ENCODE results near the gene KLHDC7B. TPM values are rescaled to one million over a fixed set of nuclear protein-coding genes. Genes with fewer than 3 reads are reported as not detected.

KLHDC7B gene
- polyA plus RNA-seq, 6 donors from 2014 or later = 1.5 to 5.8 (median 4.4) TPM

- Mint-ChIP-seq H3K27ac (peak overlapping the region in 2 of 6 donors; percentile 24 to 82), H3K27me3 (peaks cover 7 to 26% (median 13%) of the 10 kb centered on the region in 3 donors), H3K36me3 (peaks cover 12 to 15% of the 10 kb centered on the region in 2 donors), H3K4me1 (peaks cover 0 to 5% (median 0%) of the 10 kb centered on the region in 3 donors), H3K9me3 (peaks cover 0 to 3% (median 0%) of the 10 kb centered on the region in 7 donors), H3K4me3 (no peak overlapping the region)
- DNase-seq = no peak
- no peak for ATAC-seq (ENCODE audit: low read depth in 2 of 2)
These were observed 49.5 kb downstream of the KLHDC7B start for GRCh38 chr22:50595189-50595588.

- no peak for DNase-seq
- no peak for ATAC-seq (ENCODE audit: low read depth in 2 of 2)
- peaks cover 11 to 12% of the 10 kb centered on the region in 2 donors for H3K36me3 Mint-ChIP-seq
- H3K4me1 Mint-ChIP-seq = peaks cover 6 to 12% (median 7%) of the 10 kb centered on the region in 3 donors
- H3K9me3 Mint-ChIP-seq = peaks cover 0 to 4% (median 0%) of the 10 kb centered on the region in 7 donors
- no peak overlapping the region for H3K27ac Mint-ChIP-seq
- no peak overlapping the region for H3K4me3 Mint-ChIP-seq
- peaks cover 13 to 34% (median 21%) of the 10 kb centered on the region in 3 donors for H3K27me3 Mint-ChIP-seq
These were observed 51.4 kb downstream of the KLHDC7B start for GRCh38 chr22:50597097-50597496.

- Mint-ChIP-seq H3K27ac (peak overlapping the region in 3 of 6 donors; percentile 36 to 90 (median 42)), H3K27me3 (peaks cover 22 to 54% (median 38%) of the 10 kb centered on the region in 3 donors), H3K4me1 (peaks cover 8 to 18% (median 10%) of the 10 kb centered on the region in 3 donors), H3K9me3 (peaks cover 0 to 4% (median 0%) of the 10 kb centered on the region in 7 donors), H3K4me3 (peak overlapping the region; percentile 12 to 80 (median 58)), H3K36me3 (peaks cover 11 to 12% of the 10 kb centered on the region in 2 donors)
- ATAC-seq (ENCODE audit: low read depth in 2 of 2) (peak; percentile 86 to 87), DNase-seq (peak; percentile 61)
These were observed 54.2 kb downstream of the KLHDC7B start for GRCh38 chr22:50599816-50600455.

DNA sequence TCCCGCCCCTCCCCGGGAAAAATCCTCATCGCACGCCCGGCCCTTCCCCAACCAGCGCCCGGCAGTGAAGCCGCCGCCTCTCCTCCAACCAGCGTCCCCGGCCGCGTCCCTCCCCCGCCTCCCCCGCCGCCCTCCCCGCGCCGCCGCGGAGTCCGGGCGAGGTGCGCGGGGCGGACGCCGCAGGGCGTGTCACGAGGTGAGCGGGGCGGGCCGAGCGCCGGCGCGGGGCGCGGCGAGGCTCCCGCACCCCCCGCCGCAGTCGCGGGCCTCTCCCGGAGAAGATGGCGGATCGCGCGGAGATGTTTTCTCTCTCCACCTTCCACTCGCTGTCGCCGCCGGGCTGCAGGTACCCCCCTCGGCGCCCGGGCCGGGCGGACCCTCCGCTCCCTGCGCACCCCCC is 54.8 kb downstream of the KLHDC7B start, which contains the start of gene MAPK8IP2:
Gene MAPK8IP2 (plus strand): TSS at position 256 of the 400 bp plus-strand sequence. CDS start 26 bp downstream, at position 282.
- peak within 1 kb of the TSS; percentile 51 to 90 (median 76) for H3K4me3 Mint-ChIP-seq
- H3K9me3 Mint-ChIP-seq = peaks cover 0 to 4% (median 0%) of the 10 kb centered on the region in 7 donors
- H3K36me3 Mint-ChIP-seq = peaks cover 11 to 12% of the 10 kb centered on the region in 2 donors
- no peak for DNase-seq
- peak within 1 kb of the TSS in 3 of 6 donors; percentile 36 to 90 (median 42) for H3K27ac Mint-ChIP-seq
- peaks cover 8 to 18% (median 10%) of the 10 kb centered on the region in 3 donors for H3K4me1 Mint-ChIP-seq
- ATAC-seq (ENCODE audit: low read depth in 2 of 2) = peak; percentile 46 to 57
- H3K27me3 Mint-ChIP-seq = peaks cover 22 to 60% (median 44%) of the 10 kb centered on the region in 3 donors

Other genes starting within 250 kb of the KLHDC7B start
- 1 to 10 TPM in 2 of 6 donors, under 1 TPM in 3, not detected in 1; 0.46 to 1.1 (median 0.66) TPM for gene PLXNB2, start 238.3 kb upstream of the KLHDC7B start, polyA plus RNA-seq (ENCODE audit: low read depth in 6 of 6)
- gene DENND6B, start 218.9 kb upstream of the KLHDC7B start, polyA plus RNA-seq (ENCODE audit: low read depth in 6 of 6) = under 1 TPM in 5 of 6 donors, not detected in 1; 0.05 to 0.43 (median 0.28) TPM
- gene PPP6R2, start 202.6 kb upstream of the KLHDC7B start, polyA plus RNA-seq (ENCODE audit: low read depth in 6 of 6) = 10 to 100 TPM; 11.9 to 28.1 (median 16.2) TPM
- gene SBF1, start 70.9 kb upstream of the KLHDC7B start, polyA plus RNA-seq (ENCODE audit: low read depth in 6 of 6) = 10 to 100 TPM in 4 of 6 donors, 1 to 10 TPM in 2; 6.9 to 26.6 (median 11.4) TPM
- under 1 TPM in 3 of 6 donors, not detected in 3; 0.08 to 0.86 (median 0.20) TPM for gene ADM2, start 64.4 kb upstream of the KLHDC7B start, polyA plus RNA-seq (ENCODE audit: low read depth in 6 of 6)
- gene MIOX, start 59.0 kb upstream of the KLHDC7B start, polyA plus RNA-seq (ENCODE audit: low read depth in 6 of 6) = not detected
- 10 to 100 TPM in 3 of 6 donors, 1 to 10 TPM in 3; 6.4 to 20.9 (median 10.1) TPM for gene LMF2, start 38.2 kb upstream of the KLHDC7B start, polyA plus RNA-seq (ENCODE audit: low read depth in 6 of 6)
- gene NCAPH2, start 37.7 kb upstream of the KLHDC7B start, polyA plus RNA-seq (ENCODE audit: low read depth in 6 of 6) = 10 to 100 TPM; 33.9 to 43.3 (median 37.6) TPM
- 10 to 100 TPM in 3 of 6 donors, 1 to 10 TPM in 3; 2.0 to 13.9 (median 8.1) TPM for gene SCO2, start 20.3 kb upstream of the KLHDC7B start, polyA plus RNA-seq (ENCODE audit: low read depth in 6 of 6)
- gene TYMP, start 15.9 kb upstream of the KLHDC7B start, polyA plus RNA-seq (ENCODE audit: low read depth in 6 of 6) = 10 to 100 TPM; 10.5 to 41.3 (median 18.0) TPM
- gene SYCE3, start 17.0 kb downstream of the KLHDC7B start, polyA plus RNA-seq (ENCODE audit: low read depth in 6 of 6) = not detected
- 1 to 10 TPM in 2 of 6 donors, under 1 TPM in 3, not detected in 1; 0.09 to 1.4 (median 1.00) TPM for gene CPT1B, start 32.5 kb downstream of the KLHDC7B start, polyA plus RNA-seq (ENCODE audit: low read depth in 6 of 6)
- gene CHKB, start 37.0 kb downstream of the KLHDC7B start, polyA plus RNA-seq (ENCODE audit: low read depth in 6 of 6) = 10 to 100 TPM; 36.2 to 50.8 (median 42.0) TPM
- gene MAPK8IP2, start 54.9 kb downstream of the KLHDC7B start, polyA plus RNA-seq (ENCODE audit: low read depth in 6 of 6) = under 1 TPM in 1 of 6 donors, not detected in 5; 0.04 TPM
- 10 to 100 TPM in 2 of 6 donors, 1 to 10 TPM in 4; 7.5 to 12.5 (median 8.8) TPM for gene ARSA, start 82.3 kb downstream of the KLHDC7B start, polyA plus RNA-seq (ENCODE audit: low read depth in 6 of 6)
- gene SHANK3, start 126.9 kb downstream of the KLHDC7B start, polyA plus RNA-seq (ENCODE audit: low read depth in 6 of 6) = not detected
- not detected for gene ACR, start 192.3 kb downstream of the KLHDC7B start, polyA plus RNA-seq (ENCODE audit: low read depth in 6 of 6)
- gene RABL2B, start 237.7 kb downstream of the KLHDC7B start, polyA plus RNA-seq (ENCODE audit: low read depth in 6 of 6) = 10 to 100 TPM; 22.2 to 30.9 (median 26.8) TPM

Data from naive B cell (primary cell).